Retinal pigment epithelial cell (primary cell): ENCODE data around the gene ASGR2.
"Not testable (repeated sequence)": the region's sequence is repeated elsewhere in the genome, so short reads cannot be mapped to it uniquely, and the experiment has no call there.

ENCODE experiments used
- DNase-seq: peaks from one replicate; pipeline ENCODE4 v3.0.0-alpha.2; 2010; ENCODE audit warnings: low read depth
- H3K4me3 ChIP-seq: 2 replicates; pipeline ENCODE4 v1.5.1; 2011; ENCODE audit warnings: mild to moderate bottlenecking, low read length, control low read depth, moderate library complexity
- TF ChIP-seq, protein P1 (sequence below): conservative IDR thresholded peaks from 2 replicates; pipeline ENCODE4 v1.5.1; 2011; ENCODE audit warnings: low read depth, low read length, control low read depth, inconsistent platforms

ASGR2 gene

DNA sequence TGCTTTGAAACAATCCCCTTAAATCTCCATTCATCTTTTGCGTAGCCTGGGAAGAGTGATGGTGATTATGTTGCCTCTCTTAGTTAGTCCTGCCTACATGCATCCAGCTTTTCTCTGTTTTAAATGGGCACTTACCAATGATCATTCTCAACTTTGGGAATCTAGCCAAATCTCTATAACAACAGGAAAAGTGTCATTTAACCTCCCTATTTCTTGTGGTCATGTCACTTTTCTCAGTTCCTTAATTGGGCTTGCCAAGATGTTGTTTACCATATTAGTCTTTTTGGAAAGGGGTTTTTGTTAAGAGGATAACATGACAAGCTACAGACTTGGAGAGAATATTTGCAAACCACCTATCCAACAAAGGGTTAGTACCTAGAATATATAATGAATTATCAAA lies 19.0 kb downstream of the ASGR2 start:
- no peak overlapping the region for H3K4me3 ChIP-seq
- no peak for DNase-seq
- TF ChIP-seq, protein P1, sequence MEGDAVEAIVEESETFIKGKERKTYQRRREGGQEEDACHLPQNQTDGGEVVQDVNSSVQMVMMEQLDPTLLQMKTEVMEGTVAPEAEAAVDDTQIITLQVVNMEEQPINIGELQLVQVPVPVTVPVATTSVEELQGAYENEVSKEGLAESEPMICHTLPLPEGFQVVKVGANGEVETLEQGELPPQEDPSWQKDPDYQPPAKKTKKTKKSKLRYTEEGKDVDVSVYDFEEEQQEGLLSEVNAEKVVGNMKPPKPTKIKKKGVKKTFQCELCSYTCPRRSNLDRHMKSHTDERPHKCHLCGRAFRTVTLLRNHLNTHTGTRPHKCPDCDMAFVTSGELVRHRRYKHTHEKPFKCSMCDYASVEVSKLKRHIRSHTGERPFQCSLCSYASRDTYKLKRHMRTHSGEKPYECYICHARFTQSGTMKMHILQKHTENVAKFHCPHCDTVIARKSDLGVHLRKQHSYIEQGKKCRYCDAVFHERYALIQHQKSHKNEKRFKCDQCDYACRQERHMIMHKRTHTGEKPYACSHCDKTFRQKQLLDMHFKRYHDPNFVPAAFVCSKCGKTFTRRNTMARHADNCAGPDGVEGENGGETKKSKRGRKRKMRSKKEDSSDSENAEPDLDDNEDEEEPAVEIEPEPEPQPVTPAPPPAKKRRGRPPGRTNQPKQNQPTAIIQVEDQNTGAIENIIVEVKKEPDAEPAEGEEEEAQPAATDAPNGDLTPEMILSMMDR = no peak

DNA sequence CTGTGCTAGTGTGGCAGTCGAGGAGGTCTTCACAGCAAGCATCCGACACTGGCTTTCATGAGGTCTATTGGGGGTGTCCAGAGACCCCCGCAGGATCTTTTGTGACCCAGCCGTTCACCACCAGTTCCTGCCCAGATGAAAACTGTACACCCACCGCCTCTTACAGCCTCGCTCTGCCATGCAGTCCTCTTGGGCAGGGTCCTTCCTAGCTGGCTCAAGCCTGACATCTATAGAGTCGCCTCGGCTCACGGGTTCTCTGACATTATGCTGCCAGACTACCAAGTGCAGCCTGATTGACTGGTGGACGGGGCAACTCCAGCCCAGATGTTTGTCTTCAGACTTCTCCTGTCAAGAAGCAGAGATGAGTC lies 20.0 kb downstream of the ASGR2 start:
- TF ChIP-seq, protein P1 = no peak
- DNase-seq = no peak
- no peak overlapping the region for H3K4me3 ChIP-seq

DNA sequence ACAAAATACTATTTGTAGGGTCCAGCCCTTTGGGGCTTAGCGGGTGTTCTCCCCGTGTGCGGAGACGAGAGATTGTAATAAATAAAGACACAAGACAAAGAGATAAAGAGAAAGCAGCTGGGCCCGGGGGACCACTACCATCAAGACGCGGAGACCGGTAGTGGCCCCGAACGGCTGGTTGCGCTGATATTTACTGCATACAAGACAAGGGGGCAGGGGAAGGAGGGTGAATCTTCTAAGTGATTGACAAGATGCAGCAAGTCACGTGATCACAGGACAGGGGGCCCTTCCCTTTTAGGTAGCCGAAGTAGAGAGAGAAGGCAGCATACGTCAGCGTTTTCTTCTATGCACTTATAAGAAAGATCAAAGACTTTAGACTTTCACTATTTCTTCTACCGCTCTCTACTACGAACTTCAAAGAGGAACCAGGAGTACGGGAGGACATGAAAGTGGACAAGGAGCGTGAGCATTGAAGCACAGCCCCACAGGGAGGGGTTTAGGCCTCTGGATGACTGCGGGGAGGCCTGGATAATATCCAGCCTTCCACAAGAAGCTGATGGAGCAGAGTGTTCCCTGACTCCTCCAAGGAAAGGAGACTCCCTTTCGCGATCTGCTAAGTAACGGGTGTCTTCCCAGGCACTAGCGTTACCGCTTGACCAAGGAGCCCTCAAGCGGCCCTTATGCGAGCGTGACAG lies 23.2 kb downstream of the ASGR2 start:
- H3K4me3 ChIP-seq, DNase-seq: not testable (repeated sequence)

DNA sequence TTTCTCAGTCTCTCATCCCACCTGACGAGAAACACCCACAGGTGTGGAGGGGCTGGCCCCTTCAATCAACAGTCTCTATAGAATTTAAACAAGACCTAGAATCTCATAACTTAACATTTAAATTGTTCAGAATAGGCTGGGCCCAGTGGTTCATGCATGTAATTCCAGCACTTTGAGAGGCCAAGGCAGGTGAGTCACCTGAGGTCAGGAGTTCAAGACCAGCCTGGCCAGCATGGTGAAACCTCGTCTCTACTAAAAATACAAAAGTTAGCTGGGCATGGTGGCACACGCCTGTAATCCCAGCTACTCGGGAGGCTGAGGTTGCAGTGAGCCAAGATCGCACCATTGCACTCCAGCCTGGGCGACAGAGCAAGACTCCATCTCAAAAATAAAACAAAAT lies 25.1 kb downstream of the ASGR2 start:
- not testable (repeated sequence) for DNase-seq, H3K4me3 ChIP-seq

DNA sequence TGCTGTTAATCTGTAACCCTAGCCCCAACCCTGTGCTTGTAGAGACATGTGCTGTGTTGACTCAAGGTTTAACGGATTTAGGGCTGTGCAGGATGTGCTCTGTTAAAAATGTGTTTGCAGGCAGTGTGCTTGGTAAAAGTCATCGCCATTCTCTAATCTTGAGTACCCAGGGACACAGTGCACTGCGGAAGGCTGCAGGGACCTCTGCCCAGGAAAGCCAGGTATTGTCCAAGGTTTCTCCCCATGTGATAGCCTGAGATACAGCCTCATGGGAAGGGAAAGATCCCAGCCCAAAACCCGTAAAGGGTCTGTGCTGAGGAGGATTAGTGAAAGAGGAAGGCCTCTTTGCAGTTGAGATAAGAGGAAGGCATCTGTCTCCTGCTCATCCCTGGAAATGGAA lies 26.2 kb downstream of the ASGR2 start:
- H3K4me3 ChIP-seq, DNase-seq: not testable (repeated sequence)

DNA sequence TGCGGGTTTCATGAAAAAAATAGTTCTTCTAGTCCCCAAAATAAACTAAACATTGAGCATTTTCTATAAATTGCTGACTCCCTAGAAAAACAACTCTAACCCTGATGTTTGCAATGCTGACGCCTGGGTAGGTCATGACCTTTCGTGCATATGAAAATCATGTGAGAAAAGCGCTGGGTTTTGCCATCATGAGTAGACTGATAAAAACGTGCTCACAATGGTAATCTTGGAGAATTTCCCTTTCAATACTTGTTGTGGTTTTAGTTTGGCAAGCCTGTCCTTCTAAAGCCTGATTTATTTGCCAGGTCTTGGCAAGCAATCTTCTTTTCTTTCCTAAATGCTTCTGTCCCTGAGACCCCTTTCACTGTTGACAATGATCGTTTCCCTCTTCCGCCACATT lies 30.5 kb downstream of the ASGR2 start:
- TF ChIP-seq, protein P1 = no peak
- no peak overlapping the region for H3K4me3 ChIP-seq
- DNase-seq = no peak

DNA sequence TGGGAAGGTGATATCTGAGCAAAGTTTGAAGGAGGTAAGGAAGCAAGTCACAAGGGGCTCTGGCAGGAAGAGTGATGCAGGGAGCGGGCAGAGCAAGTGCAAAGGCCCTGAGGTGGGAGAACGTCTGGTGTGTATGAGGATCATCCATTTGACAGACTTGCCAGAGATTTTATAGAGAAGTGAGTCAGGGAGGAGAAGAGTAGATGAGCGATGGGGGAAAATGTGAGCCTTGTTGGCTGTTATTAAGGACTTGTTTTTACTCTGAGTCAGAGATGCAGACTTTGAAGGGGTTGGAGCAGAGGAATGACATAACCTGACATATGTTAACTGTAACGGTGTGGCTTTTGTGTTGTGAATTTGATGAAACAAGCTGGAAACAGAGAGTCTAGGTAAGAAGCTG lies 31.0 kb downstream of the ASGR2 start:
- TF ChIP-seq, protein P1 = no peak
- no peak for DNase-seq

DNA sequence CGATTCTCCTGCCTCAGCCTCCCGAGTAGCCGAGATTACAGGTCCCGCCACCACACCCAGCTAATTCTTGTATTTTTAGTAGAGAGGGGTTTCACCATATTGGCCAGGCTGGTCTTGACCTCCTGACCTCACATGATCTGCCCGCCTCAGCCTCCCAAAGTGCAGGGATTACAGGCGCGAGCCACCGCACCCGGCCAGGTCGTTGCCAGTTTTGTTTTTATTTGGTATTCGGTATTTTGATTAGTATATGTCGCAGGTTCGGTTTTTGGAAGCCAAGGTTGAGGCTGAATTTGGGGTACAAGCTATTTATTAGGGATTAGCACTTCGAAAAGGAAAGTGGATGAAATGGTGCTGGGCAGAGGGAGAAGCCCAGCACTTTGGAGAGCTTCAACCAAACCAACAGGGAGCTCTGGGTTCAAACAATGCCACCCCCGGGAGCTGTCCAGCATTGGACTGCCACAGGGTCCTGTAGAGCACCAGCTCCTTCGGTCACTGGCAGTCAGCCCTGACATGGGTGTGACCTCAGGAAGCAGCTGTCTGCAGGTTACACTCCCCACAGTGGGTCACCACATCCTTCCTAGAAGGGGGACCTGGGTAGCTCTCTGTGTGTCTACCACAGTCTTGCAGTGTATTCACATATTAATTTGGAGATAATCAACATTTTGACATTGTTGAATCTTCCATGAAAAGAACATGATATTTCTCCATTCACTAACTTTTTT lies 33.1 kb downstream of the ASGR2 start:
- H3K4me3 ChIP-seq = no peak overlapping the region
- no peak for DNase-seq
- TF ChIP-seq, protein P1 = no peak

More for the DNA sequence above, 31.0 kb downstream of the ASGR2 start:
- no peak overlapping the region for H3K4me3 ChIP-seq
